NOMO-1 treated with DMSO at 0.1 percent for 48 hours (cell line): ENCODE results near the gene POTEF.
"Not testable (repeated sequence)": the region's sequence is repeated elsewhere in the genome, so short reads cannot be mapped to it uniquely, and the experiment has no call there.

Source experiments
- DNase-seq: peaks from one replicate; lab custom pipeline; 2025; ENCODE audit not compliant: unreplicated experiment; lab: John Stamatoyannopoulos, UW

POTEF gene

DNA sequence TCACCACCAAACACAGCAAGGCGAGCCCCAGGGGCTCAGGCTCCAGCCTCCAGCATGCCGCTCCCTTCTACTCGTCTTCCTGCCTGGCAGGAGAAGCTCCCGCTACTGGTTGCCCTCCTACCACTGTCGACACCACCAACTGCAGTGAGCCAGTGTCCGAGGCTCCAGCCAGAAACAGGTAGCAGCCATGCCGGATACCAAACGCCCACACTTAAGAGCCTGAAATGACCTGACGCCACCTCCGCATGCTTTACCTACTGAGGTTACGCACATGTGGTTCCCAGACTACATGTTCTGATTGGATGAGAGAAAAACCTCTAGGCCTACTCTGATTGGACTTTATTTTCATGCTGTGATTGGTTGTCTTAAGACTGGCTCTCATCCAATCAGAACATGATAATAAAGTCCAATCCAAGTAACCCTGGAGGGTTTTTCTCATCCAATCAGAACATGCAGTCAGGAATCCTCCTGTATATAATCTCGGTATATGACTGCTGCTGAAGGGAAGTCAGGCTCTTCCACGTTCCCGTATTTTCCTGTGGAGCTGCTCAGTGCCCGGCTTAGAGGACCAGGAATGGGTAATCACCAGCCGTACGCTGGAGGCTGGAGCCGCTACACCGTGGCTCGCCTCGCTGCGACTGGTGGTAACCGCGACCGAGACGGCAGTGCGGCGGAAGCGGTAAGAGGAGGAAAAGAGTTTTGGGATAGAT lies at the start of gene POTEF:
Gene POTEF (minus strand): TSS at position 103 of the 710 bp plus-strand sequence. CDS start 8,707 bp downstream, outside the sequence.
- DNase-seq = not testable (repeated sequence)

DNA sequence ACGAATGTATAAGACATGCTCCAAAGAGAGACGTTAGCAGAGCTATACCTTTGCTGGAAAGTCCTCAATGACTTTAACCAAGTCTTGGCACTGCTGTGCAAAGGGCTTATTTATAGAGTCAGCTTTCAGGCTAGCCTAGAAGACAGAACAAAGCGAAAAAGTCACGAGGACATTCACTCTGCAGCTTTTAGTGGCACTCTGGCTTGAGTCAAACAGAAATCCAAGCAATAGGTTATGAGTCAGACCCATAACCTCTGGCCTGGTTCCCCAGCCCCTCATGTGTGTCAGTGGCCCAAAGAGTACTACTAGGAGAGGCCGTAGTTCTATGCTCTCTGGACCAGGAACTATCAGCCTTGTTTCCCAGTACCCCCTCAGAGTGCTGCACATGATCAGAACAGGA lies 45.8 kb upstream of the POTEF start:
- DNase-seq = not testable (repeated sequence)

DNA sequence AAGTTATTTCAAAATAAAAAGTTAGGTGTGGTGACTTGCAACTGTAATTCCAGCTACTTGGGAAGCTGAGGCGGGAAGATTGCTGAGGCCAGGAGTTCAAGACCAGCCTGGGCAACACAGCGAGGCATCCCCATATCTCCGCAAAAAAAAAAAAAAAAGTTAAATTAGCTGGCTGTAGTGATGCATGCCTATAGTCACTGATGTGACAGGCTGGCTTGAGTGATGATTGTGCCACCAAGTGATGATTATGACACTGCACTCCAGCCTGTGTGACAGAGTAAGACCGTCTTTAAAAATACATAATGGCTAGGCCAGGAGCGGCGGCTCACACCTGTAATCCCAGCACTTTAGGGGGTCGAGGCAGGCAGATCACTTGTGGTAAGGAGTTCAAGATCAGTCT lies 40.9 kb upstream of the POTEF start:
- no peak for DNase-seq

DNA sequence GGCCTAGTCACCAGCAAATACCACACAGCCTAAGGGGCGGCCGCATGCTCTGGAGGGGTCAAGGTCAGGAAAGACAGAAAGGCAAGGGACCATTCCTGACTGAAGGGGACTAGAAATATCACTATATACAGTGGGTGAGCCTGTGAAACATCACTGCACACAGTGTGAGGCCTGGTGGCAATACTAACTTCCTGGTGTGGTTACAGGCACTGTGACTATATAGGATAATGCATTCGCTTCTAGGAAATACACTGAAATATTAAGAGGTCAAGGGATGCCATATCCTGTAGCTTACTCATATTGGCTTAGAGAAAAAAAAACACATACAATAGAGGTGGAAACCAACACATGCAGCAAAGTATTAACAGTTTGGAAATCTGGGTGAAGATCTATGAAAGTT lies 40.1 kb upstream of the POTEF start:
- not testable (repeated sequence) for DNase-seq

DNA sequence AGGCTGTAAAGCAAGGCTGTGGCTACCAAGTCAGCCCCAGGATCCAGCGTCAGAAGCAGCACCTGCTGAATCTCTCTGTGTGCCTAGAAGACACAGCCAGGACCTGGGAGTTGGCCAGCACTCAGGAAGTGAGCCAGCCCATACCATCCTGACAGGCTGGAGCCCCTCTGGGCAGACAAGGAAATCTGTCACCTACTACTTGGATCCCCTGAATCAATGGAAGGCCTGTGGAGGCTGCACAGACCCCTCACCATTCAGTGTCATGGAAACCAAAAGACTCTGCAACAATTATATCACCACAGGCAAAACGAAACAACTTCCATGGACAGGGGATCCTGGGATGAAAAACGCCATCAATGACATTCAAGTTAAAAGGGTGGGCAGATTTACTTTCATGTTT lies 37.6 kb upstream of the POTEF start:
- not testable (repeated sequence) for DNase-seq

DNA sequence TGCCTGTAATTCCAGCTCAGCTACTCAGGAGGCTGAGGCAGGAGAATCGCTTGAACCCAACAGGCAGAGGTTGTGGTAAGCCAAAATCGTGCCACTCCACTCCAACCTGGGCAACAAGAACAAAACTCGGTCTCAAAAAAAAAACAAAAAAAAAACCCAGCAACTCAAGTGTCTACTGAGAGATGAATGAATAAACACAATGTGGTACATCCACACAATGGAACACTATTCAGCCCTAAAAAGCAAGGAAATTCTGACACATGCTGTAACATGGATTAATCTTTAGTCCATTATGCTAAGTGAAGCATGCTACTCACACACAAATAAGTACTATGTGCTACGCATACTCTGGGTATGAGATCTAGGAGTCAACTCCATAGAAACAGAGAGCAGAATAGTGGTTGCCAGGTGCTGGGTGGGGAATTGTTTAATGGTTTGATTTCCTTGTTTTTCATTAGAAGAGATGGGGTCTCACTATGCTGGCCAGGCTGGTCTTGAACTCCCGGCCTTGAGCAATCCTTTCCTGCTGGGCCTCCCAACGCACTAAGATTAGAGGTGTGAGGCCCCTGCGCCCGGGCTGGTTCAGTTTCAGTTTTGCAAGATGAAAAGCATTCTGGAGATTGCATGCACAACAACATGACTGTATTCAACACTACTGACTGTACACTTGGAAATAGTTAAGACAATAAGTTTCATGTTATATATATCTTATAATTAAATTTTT lies 36.4 kb upstream of the POTEF start:
- no peak for DNase-seq

DNA sequence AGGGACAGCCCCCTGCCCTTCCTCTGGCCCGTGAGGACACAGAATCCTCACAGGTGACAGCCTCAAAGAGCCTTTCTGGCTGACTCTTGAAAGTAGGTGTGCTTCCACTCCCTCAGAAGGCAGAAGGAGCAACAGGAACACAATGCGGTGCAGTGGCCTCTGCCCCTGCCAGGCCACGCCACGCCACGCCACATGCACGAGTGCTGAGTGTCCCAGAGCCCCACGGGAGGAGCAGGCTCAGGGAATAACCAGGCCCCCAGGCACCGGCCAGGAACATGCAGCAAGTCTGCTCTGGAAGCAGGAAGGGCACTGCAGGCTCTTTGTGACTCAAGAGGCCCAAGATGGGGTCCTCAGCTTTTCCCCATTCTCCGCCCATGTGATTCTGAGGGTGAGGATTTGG lies 33.9 kb upstream of the POTEF start:
- DNase-seq = no peak

DNA sequence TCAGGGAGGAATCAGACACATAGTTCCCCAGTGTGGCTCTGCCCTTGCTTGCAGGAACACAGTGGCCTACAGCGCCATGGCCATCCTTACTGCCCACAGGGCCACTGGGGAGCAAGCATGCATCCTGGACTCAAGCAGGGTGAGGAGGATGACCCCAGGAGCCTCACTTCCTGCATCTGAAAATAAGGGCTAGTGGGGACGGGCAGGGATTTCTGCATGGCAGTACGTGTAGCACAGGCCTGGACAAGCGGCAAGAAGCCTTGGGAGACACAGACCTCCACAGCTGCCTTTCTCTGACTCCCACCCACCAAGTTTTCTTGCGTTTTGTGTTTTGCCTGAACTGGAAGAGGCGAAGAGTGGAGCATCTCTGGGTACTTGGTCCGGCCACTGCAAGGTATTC lies 33.5 kb upstream of the POTEF start:
- DNase-seq = not testable (repeated sequence)

DNA sequence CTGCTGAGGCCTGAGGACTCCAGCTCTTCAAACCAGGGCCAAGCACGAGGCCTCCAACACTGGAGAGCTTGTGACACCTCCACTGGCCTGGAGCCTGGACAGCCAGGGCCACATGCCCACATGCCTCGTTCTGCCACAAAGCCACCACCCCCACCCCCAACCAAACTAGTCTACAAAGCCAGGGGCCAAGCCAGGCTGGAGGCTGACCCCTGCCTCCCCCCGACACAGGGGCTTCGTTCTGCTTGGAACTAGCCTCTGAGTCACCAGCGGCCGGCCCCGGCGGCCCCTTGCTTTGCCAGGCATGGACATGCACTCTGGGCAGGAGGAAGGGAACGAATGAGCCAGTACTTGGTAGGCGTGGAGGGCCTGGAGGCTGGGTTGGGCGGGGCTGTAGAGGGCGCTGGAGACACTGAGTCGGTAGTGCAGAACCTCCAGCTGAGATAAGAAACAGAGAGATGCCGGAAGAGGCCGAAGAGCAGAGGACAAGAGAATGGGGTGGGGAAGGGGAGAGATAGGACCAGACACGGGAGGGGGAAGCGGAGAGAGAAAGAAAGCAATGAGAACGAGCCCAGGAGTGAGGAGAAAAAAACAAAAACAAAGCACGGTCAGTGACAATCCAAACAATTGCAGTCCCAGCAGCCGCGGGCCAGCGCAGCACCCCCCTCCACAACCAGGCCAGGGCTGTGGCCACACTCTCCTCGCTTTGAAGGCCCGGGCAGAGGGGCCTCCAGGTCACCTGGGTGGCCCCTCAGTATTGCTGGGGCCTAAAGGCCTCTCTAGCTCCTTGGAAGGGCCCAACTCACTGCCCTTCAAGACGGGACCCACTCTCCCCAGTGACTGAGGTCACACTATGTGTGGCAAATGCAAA lies 32.0 kb upstream of the POTEF start:
- not testable (repeated sequence) for DNase-seq

DNA sequence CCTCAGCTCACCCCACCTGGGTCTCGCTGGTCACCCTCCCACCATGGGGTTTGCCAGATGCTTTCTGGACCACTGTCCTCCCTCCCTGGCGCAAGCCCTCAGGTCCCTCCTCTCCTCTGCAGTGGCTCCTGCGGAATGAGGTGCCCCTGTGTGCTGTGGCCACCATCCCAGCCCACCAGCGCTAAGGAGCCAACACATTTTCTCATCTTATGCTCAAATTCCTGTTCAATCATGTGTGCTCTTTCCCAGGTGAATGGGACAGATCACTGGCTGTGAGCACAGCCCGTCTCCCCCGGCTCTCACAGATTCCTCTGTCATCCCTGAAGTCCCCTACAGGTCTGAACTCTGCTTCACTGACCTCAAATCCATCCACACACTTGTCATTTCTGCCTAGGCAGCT lies 31.1 kb upstream of the POTEF start:
- no peak for DNase-seq

DNA sequence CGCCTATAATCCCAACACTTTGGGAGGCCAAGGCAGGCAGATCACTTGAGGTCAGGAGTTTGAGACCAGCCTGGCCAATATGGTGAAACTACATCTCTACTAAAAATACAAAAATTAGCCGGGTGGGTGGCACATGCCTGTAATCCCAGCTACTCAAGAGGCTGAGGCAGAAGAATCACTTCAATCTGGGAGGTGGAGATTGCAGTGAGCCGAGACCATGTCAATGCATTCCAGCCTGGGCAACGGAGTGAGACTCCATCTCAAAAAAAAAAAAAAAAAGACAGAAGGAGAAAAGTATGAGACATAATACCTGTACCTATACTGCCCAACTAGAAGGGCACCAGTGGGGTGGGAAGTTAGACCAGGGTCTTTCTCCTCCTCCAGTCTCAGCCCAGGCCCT lies 30.4 kb upstream of the POTEF start:
- not testable (repeated sequence) for DNase-seq

DNA sequence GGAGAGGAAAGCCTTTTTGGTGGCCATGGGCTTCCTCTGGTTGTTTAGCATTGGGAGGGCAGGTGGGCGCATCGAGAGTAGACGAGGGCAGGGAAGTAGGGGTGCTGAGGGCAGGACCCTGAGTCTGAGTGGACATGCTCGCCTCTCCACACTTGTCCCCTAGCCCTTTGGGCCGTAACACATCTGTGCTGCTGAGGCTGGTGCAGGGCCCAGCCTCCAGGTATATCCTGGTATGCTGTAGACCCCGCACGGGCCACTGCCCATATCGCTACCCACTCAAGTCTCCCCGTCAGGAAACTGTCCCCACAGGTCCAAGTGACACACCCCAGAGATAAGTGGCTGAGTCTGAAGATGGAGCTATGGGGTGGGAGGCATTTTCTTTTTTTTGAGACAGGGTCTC lies 29.6 kb upstream of the POTEF start:
- DNase-seq = no peak

DNA sequence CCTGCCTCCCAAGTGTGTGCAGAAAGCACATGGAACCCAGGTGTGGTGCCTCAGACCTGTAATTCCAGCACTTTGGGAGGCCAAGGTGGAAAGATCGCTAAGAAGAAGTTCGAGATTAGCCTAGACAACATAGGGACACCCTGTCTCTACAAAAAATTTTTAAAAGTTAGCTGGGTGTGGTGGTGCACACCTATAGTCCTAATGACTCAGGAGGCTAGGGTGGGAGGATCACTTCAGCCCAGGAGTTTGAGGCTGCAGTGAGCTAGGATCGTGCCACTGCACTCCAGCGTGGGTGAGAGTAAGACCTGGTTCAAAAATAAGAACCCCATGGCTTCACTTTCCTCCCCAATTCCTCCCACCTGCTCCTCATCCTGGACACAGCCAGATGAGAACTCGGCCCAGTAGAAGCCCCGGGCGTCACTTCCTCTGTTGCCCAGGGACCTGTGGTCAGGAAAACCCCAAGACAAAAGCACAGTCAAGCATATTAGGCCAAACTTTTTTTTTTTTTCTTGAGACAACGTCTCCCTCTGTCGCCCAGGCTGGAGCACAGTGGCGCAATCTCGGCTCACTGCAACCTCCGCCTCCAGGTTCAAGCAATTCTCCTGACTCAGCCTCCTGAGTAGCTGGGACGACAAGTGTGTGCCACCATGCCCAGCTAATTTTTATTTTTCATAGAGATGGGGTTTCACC lies 28.9 kb upstream of the POTEF start:
- not testable (repeated sequence) for DNase-seq

DNA sequence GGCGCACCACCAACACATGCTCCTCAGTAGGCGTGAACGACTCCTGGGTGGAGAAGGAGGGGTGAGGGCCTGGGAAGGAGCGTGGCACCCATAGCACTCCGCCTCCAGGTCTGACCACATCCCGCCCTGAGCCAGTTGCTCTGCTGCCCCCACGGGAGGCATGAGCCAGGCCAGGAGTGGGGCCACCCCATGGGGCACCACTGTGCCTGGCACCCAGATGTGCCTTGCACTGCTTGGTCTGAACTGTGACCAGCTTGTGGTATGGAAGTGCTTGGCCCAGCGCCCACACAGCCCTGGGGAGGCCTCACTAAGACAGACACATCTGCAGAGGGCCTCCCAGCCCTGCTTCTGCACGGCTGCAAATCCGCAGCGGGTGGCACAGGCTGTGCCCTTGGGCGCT lies 28.3 kb upstream of the POTEF start:
- not testable (repeated sequence) for DNase-seq

DNA sequence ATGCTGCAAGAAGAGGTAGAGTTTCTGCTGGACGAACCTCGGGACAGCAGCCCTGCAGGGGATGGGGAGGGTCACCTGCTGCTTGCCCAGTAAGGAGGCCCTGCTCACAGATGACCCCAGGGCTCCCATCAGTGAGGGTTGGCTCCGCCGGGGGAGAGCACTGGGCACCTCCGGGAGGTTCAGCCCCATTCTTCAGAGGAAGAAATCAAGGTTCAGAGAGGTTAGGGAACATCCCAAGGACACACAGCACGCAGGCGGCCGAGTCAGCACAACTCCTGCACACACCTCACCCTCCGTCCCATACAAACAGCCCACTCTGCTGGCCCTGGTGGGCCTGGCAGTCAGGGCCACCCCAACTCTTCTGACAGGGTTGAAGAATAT lies 27.6 kb upstream of the POTEF start:
- no peak for DNase-seq

DNA sequence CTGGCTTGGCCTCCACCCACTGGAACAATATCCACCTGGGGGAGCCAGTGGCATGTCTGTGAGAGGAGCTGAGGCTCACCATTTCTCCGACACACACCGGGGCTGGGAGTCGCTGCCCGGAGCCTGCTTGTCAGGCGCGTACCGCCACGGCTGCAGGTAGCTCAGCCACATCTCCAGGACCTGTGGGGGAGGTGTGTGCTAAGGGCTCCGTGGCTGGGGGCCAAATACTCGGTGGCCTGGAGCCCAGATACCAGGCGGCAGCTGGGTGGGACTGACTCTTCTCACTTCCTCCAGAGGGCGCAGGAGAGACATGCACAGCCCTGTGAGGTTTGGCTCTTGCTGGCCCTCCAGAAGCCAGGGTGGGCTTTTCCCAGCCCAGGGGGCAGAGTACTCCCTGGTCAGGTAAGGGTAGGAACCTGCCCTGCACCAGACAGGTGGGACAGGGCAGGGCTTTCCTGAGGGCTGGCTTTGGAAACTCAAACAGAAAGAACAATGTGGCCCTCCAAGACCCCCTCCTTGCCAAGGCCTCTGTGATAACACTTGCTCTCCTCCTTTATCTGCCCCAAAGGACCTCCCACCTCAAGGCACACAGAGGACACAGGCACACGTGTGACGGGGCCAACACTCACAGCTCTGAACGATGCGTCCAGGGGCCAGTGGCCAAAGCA lies 27.1 kb upstream of the POTEF start:
- not testable (repeated sequence) for DNase-seq

DNA sequence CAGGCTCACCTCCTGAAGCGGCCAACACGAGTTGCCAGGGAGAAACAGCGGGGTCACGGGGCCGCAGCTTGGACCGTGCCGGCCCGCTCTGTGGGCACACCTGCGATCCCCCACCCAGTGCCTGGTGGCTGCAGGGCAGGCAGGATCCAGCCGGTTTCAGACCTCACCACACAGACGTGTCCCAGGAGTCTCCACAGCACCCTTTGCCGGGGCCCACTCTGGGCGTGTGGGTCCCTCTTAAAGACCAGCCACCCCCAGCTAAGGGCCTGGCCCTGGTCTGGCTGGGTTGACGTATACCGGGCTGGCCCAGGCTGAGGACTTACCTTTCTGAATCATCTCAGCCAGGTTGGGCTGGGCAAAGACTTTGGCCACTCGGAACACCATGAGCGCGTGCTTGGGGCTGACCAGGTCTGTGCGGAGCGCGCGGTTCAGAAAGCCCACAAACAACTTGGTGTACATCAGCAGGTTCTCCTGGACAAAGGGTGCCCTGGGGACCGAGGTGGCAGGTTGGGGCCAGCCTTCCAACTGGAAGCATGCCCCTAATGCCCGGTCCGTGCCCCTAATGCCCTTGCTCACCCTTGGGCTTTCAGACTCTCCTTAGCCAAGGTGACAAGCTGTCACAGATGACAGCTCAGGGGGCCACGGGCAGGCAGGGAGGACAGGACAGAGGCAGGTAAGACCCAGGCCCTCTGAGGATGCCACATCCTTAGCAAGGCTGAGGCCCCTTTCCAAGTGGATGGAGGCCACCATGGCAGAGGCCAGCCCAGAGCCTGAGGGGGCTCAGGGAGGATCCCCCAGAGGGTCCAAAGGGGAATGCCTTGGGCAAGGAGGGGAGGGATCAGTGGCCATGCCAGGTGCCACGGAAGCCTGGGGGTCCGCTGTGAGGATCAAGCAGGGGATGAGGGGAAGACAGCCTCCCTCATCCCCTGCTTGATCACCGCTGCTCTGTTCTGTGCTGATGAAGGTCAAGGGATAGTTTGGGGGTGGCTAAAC lies 26.0 kb upstream of the POTEF start:
- no peak for DNase-seq

DNA sequence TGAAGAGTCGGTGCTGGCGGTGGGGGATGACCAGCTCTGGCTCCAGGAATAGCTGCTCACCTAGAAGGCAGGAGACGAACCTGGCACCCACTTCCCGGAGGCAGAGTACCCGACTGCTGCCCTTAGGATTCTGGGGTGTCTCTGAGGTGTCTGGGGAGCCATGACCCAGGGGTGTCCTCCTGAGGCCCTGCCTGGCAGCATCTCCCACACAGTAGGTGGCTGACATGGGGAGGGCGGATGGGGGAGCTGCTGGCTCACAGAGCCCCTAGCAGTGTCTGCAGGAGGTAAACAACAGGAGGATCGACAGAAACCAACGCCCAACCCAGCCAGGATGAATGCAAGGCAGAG lies 25.4 kb upstream of the POTEF start:
- not testable (repeated sequence) for DNase-seq

DNA sequence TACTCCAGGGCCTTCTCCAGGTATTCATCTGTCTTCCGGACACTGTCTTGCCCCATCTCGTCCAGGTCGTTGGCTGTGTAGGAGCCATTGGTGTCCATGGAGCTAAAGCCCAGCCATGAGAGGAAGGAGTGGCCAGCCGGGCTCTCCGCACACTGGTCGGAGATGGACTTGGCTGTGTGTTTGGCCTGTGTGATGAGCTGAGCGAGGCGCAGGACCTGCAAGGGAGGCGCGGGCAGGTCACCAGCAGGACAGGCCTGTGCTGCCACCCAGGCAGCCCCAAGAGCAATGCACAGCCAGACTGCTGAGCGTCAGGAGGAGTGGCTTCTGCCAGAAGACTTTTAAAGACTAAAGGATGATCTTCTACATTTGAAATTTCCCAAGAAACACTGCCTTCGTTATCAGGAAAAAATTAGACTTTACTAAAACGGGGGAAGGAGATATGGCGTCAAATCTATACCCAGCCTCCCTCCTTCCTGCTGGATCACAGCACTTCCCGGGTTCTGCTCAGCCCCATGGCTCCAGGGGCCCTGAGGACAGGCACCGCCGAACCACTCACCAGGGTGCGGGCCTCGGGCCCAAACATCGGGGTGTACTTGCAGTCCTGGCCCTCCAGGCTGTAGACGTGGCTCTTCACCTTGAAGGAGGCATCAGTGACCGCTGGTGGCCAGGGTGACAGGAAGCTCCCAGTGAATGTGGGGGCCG lies 24.9 kb upstream of the POTEF start:
- not testable (repeated sequence) for DNase-seq
